Measurements from ENCODE around the gene SRSF5.

SRSF5 gene

DNA sequence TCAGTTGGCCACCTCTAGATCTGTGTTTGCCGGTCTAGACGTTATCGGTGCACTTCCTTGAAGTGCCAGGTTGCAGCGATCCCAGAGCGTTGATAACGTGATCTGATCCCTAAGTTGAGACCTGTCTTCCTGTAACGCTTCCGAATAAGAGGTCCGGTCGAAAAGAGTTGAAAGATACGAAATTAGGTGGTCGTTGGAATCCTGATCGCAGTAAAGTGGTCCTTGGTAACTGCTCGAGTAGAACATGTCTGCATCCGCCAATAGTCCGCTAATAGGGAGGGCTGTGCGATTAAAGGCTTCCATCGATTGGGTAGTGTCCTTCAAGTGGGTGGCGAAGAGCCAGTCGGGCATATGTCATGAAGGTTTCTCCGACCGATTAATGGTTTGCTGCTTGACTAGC, 2.7 kb downstream of the SRSF5 start:
- TF ChIP-seq, protein P1, sequence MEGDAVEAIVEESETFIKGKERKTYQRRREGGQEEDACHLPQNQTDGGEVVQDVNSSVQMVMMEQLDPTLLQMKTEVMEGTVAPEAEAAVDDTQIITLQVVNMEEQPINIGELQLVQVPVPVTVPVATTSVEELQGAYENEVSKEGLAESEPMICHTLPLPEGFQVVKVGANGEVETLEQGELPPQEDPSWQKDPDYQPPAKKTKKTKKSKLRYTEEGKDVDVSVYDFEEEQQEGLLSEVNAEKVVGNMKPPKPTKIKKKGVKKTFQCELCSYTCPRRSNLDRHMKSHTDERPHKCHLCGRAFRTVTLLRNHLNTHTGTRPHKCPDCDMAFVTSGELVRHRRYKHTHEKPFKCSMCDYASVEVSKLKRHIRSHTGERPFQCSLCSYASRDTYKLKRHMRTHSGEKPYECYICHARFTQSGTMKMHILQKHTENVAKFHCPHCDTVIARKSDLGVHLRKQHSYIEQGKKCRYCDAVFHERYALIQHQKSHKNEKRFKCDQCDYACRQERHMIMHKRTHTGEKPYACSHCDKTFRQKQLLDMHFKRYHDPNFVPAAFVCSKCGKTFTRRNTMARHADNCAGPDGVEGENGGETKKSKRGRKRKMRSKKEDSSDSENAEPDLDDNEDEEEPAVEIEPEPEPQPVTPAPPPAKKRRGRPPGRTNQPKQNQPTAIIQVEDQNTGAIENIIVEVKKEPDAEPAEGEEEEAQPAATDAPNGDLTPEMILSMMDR (IDR thresholded peaks at IDR 0.05; ENCODE audit: low read depth, low read length): no peak
- DNase-seq (ENCODE audit: low read depth in 2 of 2): no peak
- H3K4me3 ChIP-seq (replicated peaks in 1 of 2; ENCODE audit: low read depth in 2 of 2, low read length in 2 of 2): no peak overlapping the region

DNA sequence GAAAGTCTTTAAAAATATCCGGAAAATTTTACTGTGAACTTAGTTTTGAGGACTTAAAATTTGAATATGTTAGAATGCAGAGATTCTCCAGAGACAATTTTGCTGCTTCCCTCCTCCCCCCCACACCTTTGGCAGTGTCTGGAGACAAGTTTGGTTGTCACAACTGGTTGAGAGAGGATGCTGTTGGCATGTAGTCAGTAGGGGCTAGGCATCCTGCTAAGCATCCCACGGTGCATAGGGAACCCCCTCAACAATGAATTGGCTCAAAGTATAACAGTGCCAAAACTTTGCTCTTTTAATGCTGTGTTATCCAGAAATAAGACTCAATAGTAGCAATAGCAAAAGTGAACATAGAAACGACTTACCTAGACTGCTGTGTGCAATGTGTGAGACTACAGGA, 3.6 kb downstream of the SRSF5 start:
- TF ChIP-seq, protein P1 (IDR thresholded peaks at IDR 0.05; ENCODE audit: low read depth, low read length): no peak
- DNase-seq (ENCODE audit: low read depth in 2 of 2): no peak
- H3K4me3 ChIP-seq (replicated peaks in 1 of 2; ENCODE audit: low read depth in 2 of 2, low read length in 2 of 2): no peak overlapping the region

DNA sequence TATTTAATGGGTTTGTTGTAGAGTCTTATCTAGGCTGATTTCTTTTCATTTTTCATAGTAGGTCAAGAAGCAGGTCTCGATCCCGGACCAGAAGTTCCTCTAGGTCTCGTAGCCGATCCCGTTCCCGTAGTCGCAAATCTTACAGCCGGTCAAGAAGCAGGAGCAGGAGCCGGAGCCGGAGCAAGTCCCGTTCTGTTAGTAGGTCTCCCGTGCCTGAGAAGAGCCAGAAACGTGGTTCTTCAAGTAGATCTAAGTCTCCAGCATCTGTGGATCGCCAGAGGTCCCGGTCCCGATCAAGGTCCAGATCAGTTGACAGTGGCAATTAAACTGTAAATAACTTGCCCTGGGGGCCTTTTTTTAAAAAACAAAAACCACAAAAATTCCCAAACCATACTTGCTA, 4.2 kb downstream of the SRSF5 start:
- TF ChIP-seq, protein P1 (IDR thresholded peaks at IDR 0.05; ENCODE audit: low read depth, low read length): no peak
- no peak for DNase-seq (ENCODE audit: low read depth in 2 of 2)
- no peak overlapping the region for H3K4me3 ChIP-seq (replicated peaks in 1 of 2; ENCODE audit: low read depth in 2 of 2, low read length in 2 of 2)

DNA sequence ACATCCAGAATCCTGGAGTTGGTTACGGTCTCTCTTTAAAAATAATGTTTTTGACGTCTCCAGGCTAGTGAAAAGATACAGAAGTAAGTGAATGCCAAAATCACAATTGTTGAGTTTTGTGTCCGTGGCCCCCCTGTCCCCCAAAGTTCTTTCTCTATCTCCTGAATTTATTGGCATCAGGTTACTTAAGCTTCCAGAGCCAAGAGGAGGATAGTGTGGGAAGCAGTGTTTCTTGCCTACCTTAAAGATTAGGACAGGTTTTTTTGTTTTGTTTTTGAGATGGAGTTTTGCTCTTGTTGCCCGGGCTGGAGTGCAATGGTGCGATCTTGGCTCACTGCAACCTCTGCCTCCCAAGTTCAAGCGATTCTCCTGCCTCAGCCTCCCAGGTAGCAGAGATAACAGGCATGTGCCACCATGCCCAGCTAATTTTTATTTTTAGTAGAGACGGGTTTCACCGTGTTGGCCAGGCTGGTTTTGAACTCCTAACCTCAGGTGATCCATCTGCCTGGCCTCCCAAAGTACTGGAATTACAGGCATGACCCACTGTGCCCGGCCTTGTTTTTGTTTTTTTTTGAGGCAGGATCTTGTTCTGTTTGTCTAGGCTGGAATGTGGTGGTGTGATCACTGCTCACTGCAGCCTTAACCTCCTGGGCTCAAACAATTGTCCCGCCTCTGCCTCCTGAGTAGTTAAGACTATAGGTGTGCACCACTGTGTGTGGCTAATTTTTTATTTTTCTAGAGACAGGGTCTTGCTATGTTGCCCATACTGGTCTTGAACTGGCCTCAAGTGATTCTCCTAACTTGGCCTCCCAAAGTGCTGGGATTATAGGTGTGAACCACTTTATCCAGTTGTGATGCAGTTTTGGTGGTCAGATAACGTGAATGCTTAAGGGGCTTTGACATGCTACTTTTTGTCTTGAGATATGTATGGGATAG, 5.4 kb downstream of the SRSF5 start:
- TF ChIP-seq, protein P1 (IDR thresholded peaks at IDR 0.05; ENCODE audit: low read depth, low read length): no peak
- DNase-seq (ENCODE audit: low read depth in 2 of 2): no peak
- no peak overlapping the region for H3K4me3 ChIP-seq (replicated peaks in 1 of 2; ENCODE audit: low read depth in 2 of 2, low read length in 2 of 2)

DNA sequence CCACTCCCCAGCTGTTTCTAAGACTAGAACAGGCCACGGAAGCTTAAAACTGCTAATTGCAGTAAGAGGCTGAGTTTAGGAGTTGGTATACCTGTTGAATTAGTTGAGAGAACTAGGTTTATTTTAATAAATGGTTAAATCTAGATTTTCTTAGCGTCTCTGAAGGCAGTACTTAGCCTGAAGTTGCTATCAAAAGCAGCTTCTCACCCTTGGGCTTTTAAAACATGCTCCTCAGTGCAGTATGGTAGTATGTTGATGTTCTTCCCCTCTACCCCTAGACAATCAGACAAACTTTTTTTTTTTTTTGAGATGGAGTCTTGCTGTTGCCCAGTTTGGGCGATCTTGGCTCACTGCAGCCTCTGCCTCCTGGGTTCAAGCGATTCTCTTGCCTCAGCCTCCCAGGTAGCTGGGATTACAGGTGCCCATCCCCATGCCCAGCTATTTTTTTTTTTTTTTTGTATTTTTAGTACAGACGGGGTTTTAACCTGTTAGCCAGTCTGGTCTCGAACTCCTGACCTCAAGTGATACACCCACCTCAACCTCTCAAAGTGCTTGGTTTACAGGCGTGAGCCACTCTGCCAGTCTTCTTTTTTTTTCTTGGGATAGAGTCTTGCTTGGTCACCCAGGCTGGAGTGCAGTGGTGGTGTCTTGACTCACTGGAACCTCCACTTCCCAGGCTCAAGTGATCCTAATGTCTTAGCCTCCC, 6.8 kb downstream of the SRSF5 start:
- H3K4me3 ChIP-seq (replicated peaks in 1 of 2; ENCODE audit: low read depth in 2 of 2, low read length in 2 of 2): no peak overlapping the region
- no peak for DNase-seq (ENCODE audit: low read depth in 2 of 2)
- TF ChIP-seq, protein P1 (IDR thresholded peaks at IDR 0.05; ENCODE audit: low read depth, low read length): no peak

DNA sequence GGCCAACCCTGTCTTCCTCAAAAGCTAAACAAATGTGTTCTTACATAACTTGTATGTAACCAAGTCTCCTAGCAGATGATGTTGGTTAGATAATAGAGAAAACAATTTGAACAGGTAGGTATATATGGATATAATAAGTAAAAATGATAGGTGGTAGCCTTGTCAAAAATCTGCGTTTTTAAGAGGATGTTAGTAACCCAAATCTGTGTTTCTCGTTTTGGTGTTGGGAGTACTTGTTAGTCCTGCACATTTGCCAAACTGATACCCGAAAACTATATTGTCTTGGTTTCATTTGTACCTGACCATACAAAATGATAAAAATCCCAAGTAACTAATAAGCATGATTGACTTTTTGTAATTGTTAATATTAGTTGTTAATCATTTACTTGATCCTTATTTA, 8.1 kb downstream of the SRSF5 start:
- no peak for DNase-seq (ENCODE audit: low read depth in 2 of 2)
- TF ChIP-seq, protein P1 (IDR thresholded peaks at IDR 0.05; ENCODE audit: low read depth, low read length): no peak
- no peak overlapping the region for H3K4me3 ChIP-seq (replicated peaks in 1 of 2; ENCODE audit: low read depth in 2 of 2, low read length in 2 of 2)

All from cardiac fibroblast (primary cell).